ENCODE measurements around the gene OR51B2. TPM values are rescaled to one million over a fixed set of nuclear protein-coding genes. Genes with fewer than 3 reads are reported as not detected.

Gene OR51B2
- total RNA-seq, 1 donor from 2014 or later, result not detected

DNA sequence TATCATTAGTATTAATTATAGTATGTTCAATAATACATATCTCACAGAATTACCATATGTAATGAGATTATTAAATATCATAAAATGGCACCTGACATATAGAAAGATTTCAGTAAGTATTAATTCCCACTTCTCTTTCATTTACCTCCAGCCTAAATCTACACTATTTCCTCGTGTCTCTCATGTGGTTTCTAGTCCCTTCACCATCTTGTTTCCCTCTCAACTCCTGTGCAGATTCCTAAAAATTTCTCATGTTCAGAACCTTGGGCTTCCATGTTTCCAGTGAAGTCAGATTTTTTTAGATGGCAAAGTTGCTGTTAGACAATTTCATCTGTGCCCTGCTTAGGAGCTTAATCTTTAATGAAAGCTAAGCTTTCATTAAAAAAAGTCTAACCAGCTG, 40.2 kb downstream of the OR51B2 start:
- no peaks in the 10 kb centered on the region for H3K36me3 ChIP-seq
- DNase-seq (no peak), ATAC-seq (no peak)
- H3K27ac ChIP-seq, result no peak overlapping the region
- H3K27me3 ChIP-seq (ENCODE audit: low read depth), result no peaks in the 10 kb centered on the region
- TF ChIP-seq CTCF (IDR thresholded peaks at IDR 0.05), result no peak
- no peak overlapping the region for H3K4me3 ChIP-seq
- intact Hi-C loops (cut with DNase I), result no loop called here
- H3K4me1 ChIP-seq, result no peaks in the 10 kb centered on the region
- no peaks in the 10 kb centered on the region for H3K9me3 ChIP-seq

- intact Hi-C loops (cut with DNase I), result no loop called here
Measured at GRCh38 chr11:5283086-5283485, 41.0 kb downstream of the OR51B2 start.

GRCh38 chr11:5282628-5283027, 41.5 kb downstream of the OR51B2 start:
- Histone ChIP-seq H3K27ac (no peak overlapping the region), H3K4me3 (no peak overlapping the region), H3K9me3 (no peaks in the 10 kb centered on the region), H3K27me3 (ENCODE audit: low read depth) (no peaks in the 10 kb centered on the region), H3K36me3 (no peaks in the 10 kb centered on the region), H3K4me1 (no peaks in the 10 kb centered on the region)
- no peak for TF ChIP-seq CTCF (IDR thresholded peaks at IDR 0.05)
- ATAC-seq (no peak), DNase-seq (no peak)
- intact Hi-C loops (cut with DNase I), result no loop called here

More at GRCh38 chr11:5283086-5283485, 41.0 kb downstream of the OR51B2 start:
- Histone ChIP-seq H3K9me3 (no peaks in the 10 kb centered on the region), H3K36me3 (no peaks in the 10 kb centered on the region), H3K4me3 (no peak overlapping the region), H3K27me3 (ENCODE audit: low read depth) (no peaks in the 10 kb centered on the region), H3K4me1 (no peaks in the 10 kb centered on the region), H3K27ac (no peak overlapping the region)
- no peak for ATAC-seq
- no peak for TF ChIP-seq CTCF (IDR thresholded peaks at IDR 0.05)
- DNase-seq, result no peak

- DNase-seq (no peak), ATAC-seq (no peak)
- H3K4me1 ChIP-seq, result no peaks in the 10 kb centered on the region
- H3K27me3 ChIP-seq (ENCODE audit: low read depth), result no peaks in the 10 kb centered on the region
- intact Hi-C loops (cut with DNase I), result no loop called here
- H3K36me3 ChIP-seq, result no peaks in the 10 kb centered on the region
- H3K27ac ChIP-seq, result no peak overlapping the region
- no peak overlapping the region for H3K4me3 ChIP-seq
- H3K9me3 ChIP-seq, result no peaks in the 10 kb centered on the region
- TF ChIP-seq CTCF (IDR thresholded peaks at IDR 0.05), result no peak
Measured at GRCh38 chr11:5281596-5281995, 42.5 kb downstream of the OR51B2 start.

DNA sequence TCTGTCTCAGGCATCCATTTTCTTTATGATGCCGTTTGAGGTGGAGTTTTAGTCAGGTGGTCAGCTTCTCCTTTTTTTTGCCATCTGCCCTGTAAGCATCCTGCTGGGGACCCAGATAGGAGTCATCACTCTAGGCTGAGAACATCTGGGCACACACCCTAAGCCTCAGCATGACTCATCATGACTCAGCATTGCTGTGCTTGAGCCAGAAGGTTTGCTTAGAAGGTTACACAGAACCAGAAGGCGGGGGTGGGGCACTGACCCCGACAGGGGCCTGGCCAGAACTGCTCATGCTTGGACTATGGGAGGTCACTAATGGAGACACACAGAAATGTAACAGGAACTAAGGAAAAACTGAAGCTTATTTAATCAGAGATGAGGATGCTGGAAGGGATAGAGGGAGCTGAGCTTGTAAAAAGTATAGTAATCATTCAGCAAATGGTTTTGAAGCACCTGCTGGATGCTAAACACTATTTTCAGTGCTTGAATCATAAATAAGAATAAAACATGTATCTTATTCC, 43.5 kb downstream of the OR51B2 start:
- Histone ChIP-seq H3K4me3 (no peak overlapping the region), H3K4me1 (no peaks in the 10 kb centered on the region), H3K36me3 (no peaks in the 10 kb centered on the region), H3K9me3 (no peaks in the 10 kb centered on the region), H3K27ac (no peak overlapping the region), H3K27me3 (ENCODE audit: low read depth) (no peaks in the 10 kb centered on the region)
- intact Hi-C loops (cut with DNase I), result no loop called here
- no peak for TF ChIP-seq CTCF (IDR thresholded peaks at IDR 0.05)
- DNase-seq, result no peak
- ATAC-seq, result peak in 1 of 2 donors; percentile 47

Data from lower lobe of right lung (tissue), 2 donors.